Measurements from ENCODE around the gene HMGN4.

HMGN4 gene

GRCh38 chr6:26581164-26581915, 43.2 kb downstream of the HMGN4 start:
- no peak for DNase-seq

- DNase-seq: no peak
Measured at GRCh38 chr6:26588965-26589364, 50.8 kb downstream of the HMGN4 start.

GRCh38 chr6:26592649-26593048, 54.5 kb downstream of the HMGN4 start:
- DNase-seq: no peak

GRCh38 chr6:26593278-26594130, 55.3 kb downstream of the HMGN4 start:
- DNase-seq: no peak

GRCh38 chr6:26594131-26594498, 55.9 kb downstream of the HMGN4 start:
- no peak for DNase-seq

GRCh38 chr6:26594730-26595632, 56.8 kb downstream of the HMGN4 start:
- peak; percentile 44 for DNase-seq

- DNase-seq: peak; percentile 92
Measured at GRCh38 chr6:26595669-26596269, 57.6 kb downstream of the HMGN4 start.

Data from right hindlimb (tissue), 1 donor.